ENCODE measurements around the gene PTPRM. TPM values are rescaled to one million over a fixed set of nuclear protein-coding genes. Genes with fewer than 3 reads are reported as not detected.

PTPRM gene
- total and polyA plus RNA-seq, 2 donors (not counting 3 experiments of a cell fraction or from before 2014, with no cell fraction given) = 37.4 to 43.7 TPM

GRCh38 chr18:8215741-8216140 lies 648.6 kb downstream of the PTPRM start:
- Histone ChIP-seq H3K27me3 (ENCODE audit: control insufficient read depth in 2 of 2, insufficient read depth in 2 of 2, low read length in 2 of 2) (no peaks in the 10 kb centered on the region), H3K36me3 (ENCODE audit: control insufficient read depth in 2 of 2, extremely low read depth in 1 of 2, insufficient read depth in 2 of 2, low read length in 2 of 2) (no peaks in the 10 kb centered on the region), H3K4me2 (ENCODE audit: insufficient read depth, low read length) (no peak overlapping the region), H3K4me3 (replicated peaks in 1 of 3; ENCODE audit: insufficient read depth in 1 of 3, low read depth in 1 of 3, low read length in 3 of 3) (no peak overlapping the region), H3K9ac (replicated peaks; ENCODE audit: extremely low read depth, insufficient read depth, low read length) (no peak overlapping the region), H3K9me1 (replicated peaks; ENCODE audit: control insufficient read depth, extremely low read depth, insufficient read depth, low read length) (no peaks in the 10 kb centered on the region), H2AFZ (ENCODE audit: low read depth, low read length) (no peak overlapping the region), H3K79me2 (ENCODE audit: control insufficient read depth, insufficient read depth, low read length) (no peaks in the 10 kb centered on the region), H3K4me1 (ENCODE audit: control insufficient read depth, extremely low read depth, insufficient read depth, low read length) (no peaks in the 10 kb centered on the region), H4K20me1 (replicated peaks; ENCODE audit: control insufficient read depth, extremely low read depth, insufficient read depth, low read length) (no peaks in the 10 kb centered on the region), H3K9me3 (replicated peaks; ENCODE audit: control insufficient read depth, insufficient read depth, low read length) (no peaks in the 10 kb centered on the region), H3K27ac (ENCODE audit: insufficient read depth, low read depth, low read length) (no peak overlapping the region)
- TF ChIP-seq JUN (IDR thresholded peaks at IDR 0.05; ENCODE audit: borderline replicate concordance, insufficient read depth, insufficient read length, low read depth) = no peak
- TF ChIP-seq MYC (IDR thresholded peaks at IDR 0.05; ENCODE audit: low read depth, low read length) = no peak
- no peak for TF ChIP-seq CTCF (IDR thresholded peaks at IDR 0.05; ENCODE audit: extremely low read depth in 1 of 2, insufficient read depth in 1 of 2, low read depth in 1 of 2, low read length in 2 of 2)
- no peak for TF ChIP-seq MAX (IDR thresholded peaks at IDR 0.05; ENCODE audit: insufficient read depth, insufficient read length)
- TF ChIP-seq POLR2A (IDR thresholded peaks at IDR 0.05; ENCODE audit: low read depth, low read length) = no peak
- no peak for TF ChIP-seq EZH2 (IDR thresholded peaks at IDR 0.05; ENCODE audit: borderline replicate concordance, low read depth, low read length, severe bottlenecking)
- no peak for TF ChIP-seq FOS (IDR thresholded peaks at IDR 0.05; ENCODE audit: borderline replicate concordance, insufficient read depth, low read length)
- TF ChIP-seq GATA2 (IDR thresholded peaks at IDR 0.05; ENCODE audit: insufficient read depth, insufficient read length, low read depth, low read length) = no peak
- no peak for TF ChIP-seq POLR2AphosphoS5 (IDR thresholded peaks at IDR 0.05; ENCODE audit: insufficient read depth, low read depth, low read length)
- ChIA-PET CTCF (no interaction called here), POLR2A (no interaction called here)
- FAIRE-seq (no peak), DNase-seq (ENCODE audit: low read depth, low spot score) (no peak)
- BruUV-seq (replicated peaks) = no TSS peak
- dilution Hi-C loops (cut with MboI; ENCODE audit: extremely low pct_ligation_motif_present, low sequenced_read_pairs) = no loop called here
- intact Hi-C loops (cut with micrococcal nuclease) = no loop called here

All from endothelial cell of umbilical vein (primary cell).